K562 (cell line): ENCODE results near the gene ASCC2. TPM values are rescaled to one million over a fixed set of nuclear protein-coding genes. Genes with fewer than 3 reads are reported as not detected.

Experiments used
- BRD4 ChIP-seq: fragments of 200-600 bp; sonication (generic); IDR thresholded peaks from 2 replicates; pipeline ENCODE4 v1.6.1; 2017; ENCODE audit warnings: inconsistent platforms
- KDM2B ChIP-seq: fragments of 250-450 bp; sonication (Bioruptor Pico); IDR thresholded peaks from 2 replicates; pipeline ENCODE4 v1.8.0; 2021; ENCODE audit warnings: mild to moderate bottlenecking, moderate library complexity
- KLF10 ChIP-seq: fragments of 250-450 bp; sonication (Bioruptor Pico); IDR thresholded peaks from 2 replicates; pipeline ENCODE4 v1.6.1; 2021; ENCODE audit warnings: matching md5 sums
- MTA3 ChIP-seq: fragments of 450-650 bp; formaldehyde crosslinking; IDR thresholded peaks from 2 replicates; pipeline ENCODE4 v1.6.1; 2017; ENCODE audit warnings: mild to moderate bottlenecking, borderline replicate concordance
- NFIC ChIP-seq: fragments of 450-650 bp; IDR thresholded peaks from 2 replicates; pipeline ENCODE4 v1.6.1; 2017; ENCODE audit warnings: mild to moderate bottlenecking, inconsistent platforms
- NFRKB ChIP-seq: fragments of 450-650 bp; IDR thresholded peaks from 2 replicates; pipeline ENCODE4 v1.6.1; 2016; ENCODE audit warnings: low read depth
- SETDB1 ChIP-seq: IDR thresholded peaks from one replicate; pipeline ENCODE4 v1.6.1; 2012; ENCODE audit warnings: low read length, control low read depth, inconsistent platforms
- SUPT5H ChIP-seq: fragments of 450-650 bp; IDR thresholded peaks from 2 replicates; pipeline ENCODE4 v1.6.1; 2016
- TBP ChIP-seq: optimal IDR thresholded peaks from 2 replicates; pipeline ENCODE3; 2011; ENCODE audit warnings: low read depth, low read length, improper control_type of control experiment
- TCFL5 ChIP-seq: fragments of 250-450 bp; sonication (Bioruptor Pico); conservative IDR thresholded peaks from 2 replicates; pipeline ENCODE4 v1.6.1; 2021; ENCODE audit warnings: mild to moderate bottlenecking, moderate library complexity, matching md5 sums
- ZKSCAN1 ChIP-seq: fragments of 150-350 bp; IDR thresholded peaks from 2 replicates; pipeline ENCODE4 v1.6.1; 2016; ENCODE audit warnings: low read depth, low read length
- ZNF408 ChIP-seq: fragments of 250-450 bp; sonication (Bioruptor Pico); IDR thresholded peaks from 2 replicates; pipeline ENCODE4 v1.4.0; 2020; ENCODE audit warnings: low read depth, mild to moderate bottlenecking, moderate library complexity
- polyA plus RNA-seq, 8 experiments: library from polyadenylated mRNA; depleted of rRNA in 4 of 8; stranded (reverse) in 5 of 8; unstranded in 3 of 8; fragments of >200 nt; fragmentation: Nextera tagmentation in 2 of 8; fragmentation: Illumina TruSeq in 1 of 8; extraction: Ambion mirVana in 2 of 8; extraction: Trizol in 1 of 8; gene quantifications; 2 replicates each; pipeline versions ENCODE4 v1.2.1 to v1.2.3, GENCODE V29; 2011 to 2014; ENCODE audit warnings: inconsistent platforms in 1 of 8, missing spikeins in 1 of 8
- total RNA-seq, 7 experiments: library from RNA; depleted of rRNA in 6 of 7; stranded (reverse); fragments of >200 nt in 6 of 7; fragmentation: Illumina TruSeq in 2 of 7; extraction: Trizol in 2 of 7; gene quantifications; 2 replicates each; pipeline versions ENCODE4 v1.2.1 to v1.2.3, GENCODE V29; 2011 to 2021; ENCODE audit warnings: low replicate concordance in 1 of 7
- TF ChIP-seq, protein P1 (sequence below): sonication (generic); formaldehyde crosslinking; IDR thresholded peaks from 2 replicates; pipeline ENCODE4 v1.8.1; 2023; ENCODE audit warnings: missing genetic modification reagents, mild to moderate bottlenecking, borderline replicate concordance
- TF ChIP-seq, protein P2 (sequence below): fragments of 250-450 bp; sonication (Bioruptor Pico); IDR thresholded peaks from 2 replicates; pipeline ENCODE4 v1.4.0; 2020
- TF ChIP-seq, protein P3 (sequence below), 3 experiments: IDR thresholded peaks in 2 of 3; conservative IDR thresholded peaks in 1 of 3; 2 replicates each; pipeline ENCODE4 v1.5.1; 2011 to 2012; ENCODE audit warnings: low read length in 3 of 3, mild to moderate bottlenecking in 3 of 3, control low read depth in 2 of 3, improper control_type of control experiment in 1 of 3, inconsistent platforms in 1 of 3, low read depth in 1 of 3, mixed read lengths in 1 of 3, moderate library complexity in 1 of 3; ENCODE audit not compliant: insufficient read depth in 2 of 3
- TF ChIP-seq, protein P4 (sequence below): fragments of 250-450 bp; sonication (Bioruptor Pico); IDR thresholded peaks from 2 replicates; pipeline ENCODE4 v1.4.0; 2020; ENCODE audit warnings: mild to moderate bottlenecking
- TF ChIP-seq, protein P5 (sequence below): fragments of 450-650 bp; IDR thresholded peaks from 2 replicates; pipeline ENCODE4 v1.6.1; 2017; ENCODE audit warnings: mild to moderate bottlenecking, moderate library complexity
- TF ChIP-seq, protein P6 (sequence below): sonication (generic); formaldehyde crosslinking; IDR thresholded peaks from 2 replicates; pipeline ENCODE4 v1.8.0; 2022; ENCODE audit warnings: mild to moderate bottlenecking, missing genetic modification reagents

The ASCC2 gene
- total and polyA plus RNA-seq, 9 of the 15 experiments (the other 6 are each of a cell fraction or from before 2014, with no cell fraction given): 4.0 to 46.7 (median 26.8) TPM

DNA sequence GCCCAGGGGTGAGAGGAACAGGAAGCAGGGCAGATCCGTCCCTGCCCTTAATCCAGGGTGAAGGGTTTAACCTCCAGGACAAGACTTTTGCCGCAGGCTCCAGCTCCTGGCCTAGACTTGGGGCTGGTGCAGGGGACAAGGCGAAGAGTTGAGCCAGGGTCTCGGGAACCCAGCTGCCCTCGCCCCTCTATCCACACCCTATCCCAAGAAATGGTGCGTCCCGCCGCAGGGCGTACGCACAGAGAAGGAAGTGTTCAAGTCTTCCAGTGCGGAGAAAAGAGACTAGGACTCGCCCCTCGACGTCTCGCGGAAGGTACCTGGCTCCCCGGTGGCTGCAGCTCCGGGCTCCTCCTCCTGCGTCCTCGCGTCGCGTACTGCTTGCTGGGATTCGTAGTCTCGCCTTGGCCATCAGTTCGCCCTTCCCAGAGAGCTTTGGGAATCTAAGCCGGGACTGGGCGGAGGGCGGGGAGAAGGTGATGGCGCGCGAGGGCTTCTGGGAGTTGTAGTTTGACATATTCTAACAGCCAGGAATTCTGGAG lies 71.4 kb downstream of the ASCC2 start, which contains the start of gene ZMAT5 (continued):
- TF ChIP-seq, protein P1, sequence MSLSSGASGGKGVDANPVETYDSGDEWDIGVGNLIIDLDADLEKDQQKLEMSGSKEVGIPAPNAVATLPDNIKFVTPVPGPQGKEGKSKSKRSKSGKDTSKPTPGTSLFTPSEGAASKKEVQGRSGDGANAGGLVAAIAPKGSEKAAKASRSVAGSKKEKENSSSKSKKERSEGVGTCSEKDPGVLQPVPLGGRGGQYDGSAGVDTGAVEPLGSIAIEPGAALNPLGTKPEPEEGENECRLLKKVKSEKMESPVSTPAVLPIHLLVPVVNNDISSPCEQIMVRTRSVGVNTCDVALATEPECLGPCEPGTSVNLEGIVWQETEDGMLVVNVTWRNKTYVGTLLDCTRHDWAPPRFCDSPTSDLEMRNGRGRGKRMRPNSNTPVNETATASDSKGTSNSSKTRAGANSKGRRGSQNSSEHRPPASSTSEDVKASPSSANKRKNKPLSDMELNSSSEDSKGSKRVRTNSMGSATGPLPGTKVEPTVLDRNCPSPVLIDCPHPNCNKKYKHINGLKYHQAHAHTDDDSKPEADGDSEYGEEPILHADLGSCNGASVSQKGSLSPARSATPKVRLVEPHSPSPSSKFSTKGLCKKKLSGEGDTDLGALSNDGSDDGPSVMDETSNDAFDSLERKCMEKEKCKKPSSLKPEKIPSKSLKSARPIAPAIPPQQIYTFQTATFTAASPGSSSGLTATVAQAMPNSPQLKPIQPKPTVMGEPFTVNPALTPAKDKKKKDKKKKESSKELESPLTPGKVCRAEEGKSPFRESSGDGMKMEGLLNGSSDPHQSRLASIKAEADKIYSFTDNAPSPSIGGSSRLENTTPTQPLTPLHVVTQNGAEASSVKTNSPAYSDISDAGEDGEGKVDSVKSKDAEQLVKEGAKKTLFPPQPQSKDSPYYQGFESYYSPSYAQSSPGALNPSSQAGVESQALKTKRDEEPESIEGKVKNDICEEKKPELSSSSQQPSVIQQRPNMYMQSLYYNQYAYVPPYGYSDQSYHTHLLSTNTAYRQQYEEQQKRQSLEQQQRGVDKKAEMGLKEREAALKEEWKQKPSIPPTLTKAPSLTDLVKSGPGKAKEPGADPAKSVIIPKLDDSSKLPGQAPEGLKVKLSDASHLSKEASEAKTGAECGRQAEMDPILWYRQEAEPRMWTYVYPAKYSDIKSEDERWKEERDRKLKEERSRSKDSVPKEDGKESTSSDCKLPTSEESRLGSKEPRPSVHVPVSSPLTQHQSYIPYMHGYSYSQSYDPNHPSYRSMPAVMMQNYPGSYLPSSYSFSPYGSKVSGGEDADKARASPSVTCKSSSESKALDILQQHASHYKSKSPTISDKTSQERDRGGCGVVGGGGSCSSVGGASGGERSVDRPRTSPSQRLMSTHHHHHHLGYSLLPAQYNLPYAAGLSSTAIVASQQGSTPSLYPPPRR: no peak
- TF ChIP-seq ZNF408 (no peak), KDM2B (CRISPR knock-in tag) (no peak), MTA3 (peak; percentile 31; the same call in 1 of the 2 replicates), NFRKB (no peak), SETDB1 (no peak), SUPT5H (peak; percentile 5), TCFL5 (CRISPR knock-in tag) (no peak), ZKSCAN1 (0 out of 2 replicates have a peak, but pooled peaks have one; percentile 25), KLF10 (no peak), NFIC (peak; percentile 49), TBP (peak; percentile 57), BRD4 (no peak)
- TF ChIP-seq, protein P2, sequence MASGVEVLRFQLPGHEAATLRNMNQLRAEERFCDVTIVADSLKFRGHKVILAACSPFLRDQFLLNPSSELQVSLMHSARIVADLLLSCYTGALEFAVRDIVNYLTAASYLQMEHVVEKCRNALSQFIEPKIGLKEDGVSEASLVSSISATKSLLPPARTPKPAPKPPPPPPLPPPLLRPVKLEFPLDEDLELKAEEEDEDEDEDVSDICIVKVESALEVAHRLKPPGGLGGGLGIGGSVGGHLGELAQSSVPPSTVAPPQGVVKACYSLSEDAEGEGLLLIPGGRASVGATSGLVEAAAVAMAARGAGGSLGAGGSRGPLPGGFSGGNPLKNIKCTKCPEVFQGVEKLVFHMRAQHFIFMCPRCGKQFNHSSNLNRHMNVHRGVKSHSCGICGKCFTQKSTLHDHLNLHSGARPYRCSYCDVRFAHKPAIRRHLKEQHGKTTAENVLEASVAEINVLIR: no peak
- TF ChIP-seq, protein P3, sequence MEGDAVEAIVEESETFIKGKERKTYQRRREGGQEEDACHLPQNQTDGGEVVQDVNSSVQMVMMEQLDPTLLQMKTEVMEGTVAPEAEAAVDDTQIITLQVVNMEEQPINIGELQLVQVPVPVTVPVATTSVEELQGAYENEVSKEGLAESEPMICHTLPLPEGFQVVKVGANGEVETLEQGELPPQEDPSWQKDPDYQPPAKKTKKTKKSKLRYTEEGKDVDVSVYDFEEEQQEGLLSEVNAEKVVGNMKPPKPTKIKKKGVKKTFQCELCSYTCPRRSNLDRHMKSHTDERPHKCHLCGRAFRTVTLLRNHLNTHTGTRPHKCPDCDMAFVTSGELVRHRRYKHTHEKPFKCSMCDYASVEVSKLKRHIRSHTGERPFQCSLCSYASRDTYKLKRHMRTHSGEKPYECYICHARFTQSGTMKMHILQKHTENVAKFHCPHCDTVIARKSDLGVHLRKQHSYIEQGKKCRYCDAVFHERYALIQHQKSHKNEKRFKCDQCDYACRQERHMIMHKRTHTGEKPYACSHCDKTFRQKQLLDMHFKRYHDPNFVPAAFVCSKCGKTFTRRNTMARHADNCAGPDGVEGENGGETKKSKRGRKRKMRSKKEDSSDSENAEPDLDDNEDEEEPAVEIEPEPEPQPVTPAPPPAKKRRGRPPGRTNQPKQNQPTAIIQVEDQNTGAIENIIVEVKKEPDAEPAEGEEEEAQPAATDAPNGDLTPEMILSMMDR (IDR thresholded peaks at IDR 0.05 in 2 of 3, conservative IDR thresholded peaks at IDR 0.05 in 1 of 3; ENCODE audit: insufficient read depth in 2 of 3, low read depth in 1 of 3, low read length in 3 of 3): no peak
- TF ChIP-seq, protein P4, sequence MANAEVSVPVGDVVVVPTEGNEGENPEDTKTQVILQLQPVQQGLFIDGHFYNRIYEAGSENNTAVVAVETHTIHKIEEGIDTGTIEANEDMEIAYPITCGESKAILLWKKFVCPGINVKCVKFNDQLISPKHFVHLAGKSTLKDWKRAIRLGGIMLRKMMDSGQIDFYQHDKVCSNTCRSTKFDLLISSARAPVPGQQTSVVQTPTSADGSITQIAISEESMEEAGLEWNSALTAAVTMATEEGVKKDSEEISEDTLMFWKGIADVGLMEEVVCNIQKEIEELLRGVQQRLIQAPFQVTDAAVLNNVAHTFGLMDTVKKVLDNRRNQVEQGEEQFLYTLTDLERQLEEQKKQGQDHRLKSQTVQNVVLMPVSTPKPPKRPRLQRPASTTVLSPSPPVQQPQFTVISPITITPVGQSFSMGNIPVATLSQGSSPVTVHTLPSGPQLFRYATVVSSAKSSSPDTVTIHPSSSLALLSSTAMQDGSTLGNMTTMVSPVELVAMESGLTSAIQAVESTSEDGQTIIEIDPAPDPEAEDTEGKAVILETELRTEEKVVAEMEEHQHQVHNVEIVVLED (CRISPR knock-in tag): peak; percentile 93
- TF ChIP-seq, protein P5, sequence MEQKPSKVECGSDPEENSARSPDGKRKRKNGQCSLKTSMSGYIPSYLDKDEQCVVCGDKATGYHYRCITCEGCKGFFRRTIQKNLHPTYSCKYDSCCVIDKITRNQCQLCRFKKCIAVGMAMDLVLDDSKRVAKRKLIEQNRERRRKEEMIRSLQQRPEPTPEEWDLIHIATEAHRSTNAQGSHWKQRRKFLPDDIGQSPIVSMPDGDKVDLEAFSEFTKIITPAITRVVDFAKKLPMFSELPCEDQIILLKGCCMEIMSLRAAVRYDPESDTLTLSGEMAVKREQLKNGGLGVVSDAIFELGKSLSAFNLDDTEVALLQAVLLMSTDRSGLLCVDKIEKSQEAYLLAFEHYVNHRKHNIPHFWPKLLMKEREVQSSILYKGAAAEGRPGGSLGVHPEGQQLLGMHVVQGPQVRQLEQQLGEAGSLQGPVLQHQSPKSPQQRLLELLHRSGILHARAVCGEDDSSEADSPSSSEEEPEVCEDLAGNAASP: no peak
- TF ChIP-seq, protein P6, sequence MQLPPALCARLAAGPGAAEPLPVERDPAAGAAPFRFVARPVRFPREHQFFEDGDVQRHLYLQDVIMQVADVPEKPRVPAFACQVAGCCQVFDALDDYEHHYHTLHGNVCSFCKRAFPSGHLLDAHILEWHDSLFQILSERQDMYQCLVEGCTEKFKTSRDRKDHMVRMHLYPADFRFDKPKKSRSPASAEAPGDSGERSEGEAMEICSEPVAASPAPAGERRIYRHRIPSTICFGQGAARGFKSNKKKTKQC (CRISPR knock-in tag): no peak
